Activated effector memory CD4-positive, alpha-beta T cell treated with anti-CD3 and anti-CD28 coated beads, Interleukin-2, amount 50 U/mL, for 16 hours (primary cell): ENCODE measurements around the gene INIP.
A peak's percentile ranks its signal among the peaks of the same experiment; 100 is the strongest.

Experiments used
- DNase-seq: peaks from one replicate; pipeline ENCODE4 v3.0.0-alpha.2; 2020

Gene INIP

GRCh38 chr9:112717661-112718331 is at the start of gene INIP:
INIP (minus strand) TSS chr9:112718117; CDS start chr9:112716485, 1,632 bp downstream.
- peak; percentile 99 for DNase-seq

GRCh38 chr9:112765281-112765680 is 47.4 kb upstream of the INIP start:
- DNase-seq: peak; percentile 22

- peak; percentile 21 for DNase-seq
Observed at GRCh38 chr9:112764837-112765236, 46.9 kb upstream of the INIP start.

- peak; percentile 42 for DNase-seq
Observed at GRCh38 chr9:112764344-112764743, 46.4 kb upstream of the INIP start.

- DNase-seq: peak; percentile 57
Observed at GRCh38 chr9:112762726-112763518, 45.0 kb upstream of the INIP start.

- peak; percentile 2 for DNase-seq
Observed at GRCh38 chr9:112761912-112762655, 44.2 kb upstream of the INIP start.

GRCh38 chr9:112760821-112761220 is 42.9 kb upstream of the INIP start:
- peak; percentile 8 for DNase-seq

GRCh38 chr9:112757940-112758339 is 40.0 kb upstream of the INIP start:
- DNase-seq: no peak

- no peak for DNase-seq
Observed at GRCh38 chr9:112757282-112757883, 39.5 kb upstream of the INIP start.

- no peak for DNase-seq
Observed at GRCh38 chr9:112755675-112756074, 37.8 kb upstream of the INIP start.

GRCh38 chr9:112755016-112755427 is 37.1 kb upstream of the INIP start:
- DNase-seq: no peak

- no peak for DNase-seq
Observed at GRCh38 chr9:112754578-112754977, 36.7 kb upstream of the INIP start.

- DNase-seq: no peak
Observed at GRCh38 chr9:112753725-112754124, 35.8 kb upstream of the INIP start.

GRCh38 chr9:112752334-112753125 is 34.6 kb upstream of the INIP start:
- DNase-seq: no peak

GRCh38 chr9:112751056-112751795 is 33.3 kb upstream of the INIP start:
- DNase-seq: peak; percentile 75

- no peak for DNase-seq
Observed at GRCh38 chr9:112750764-112751055, 32.8 kb upstream of the INIP start.

- peak; percentile 92 for DNase-seq
Observed at GRCh38 chr9:112750016-112750763, 32.3 kb upstream of the INIP start, which contains the start of gene SNX30. SNX30 (plus strand) TSS chr9:112750760; CDS start chr9:112751002, 242 bp downstream.

- DNase-seq: no peak
Observed at GRCh38 chr9:112747094-112747493, 29.2 kb upstream of the INIP start.

- DNase-seq: no peak
Observed at GRCh38 chr9:112744177-112744576, 26.3 kb upstream of the INIP start.

- DNase-seq: no peak
Observed at GRCh38 chr9:112743216-112743836, 25.4 kb upstream of the INIP start.
